ENCODE data around the gene PCCB.

The PCCB gene

GRCh38 chr3:136291302-136291701 lies 41.2 kb downstream of the PCCB start:
- TF ChIP-seq OSR1 (CRISPR knock-in tag; IDR thresholded peaks at IDR 0.05) (no peak), ISL1 (CRISPR knock-in tag; IDR thresholded peaks at IDR 0.05) (no peak), CSRNP3 (CRISPR knock-in tag; IDR thresholded peaks at IDR 0.05) (no peak), RARB (CRISPR knock-in tag; IDR thresholded peaks at IDR 0.05) (no peak)

GRCh38 chr3:136292500-136292899 lies 42.4 kb downstream of the PCCB start:
- no peak for ATAC-seq
- TF ChIP-seq OSR1 (CRISPR knock-in tag; IDR thresholded peaks at IDR 0.05) (no peak), CSRNP3 (CRISPR knock-in tag; IDR thresholded peaks at IDR 0.05) (no peak), POU6F1 (CRISPR knock-in tag; IDR thresholded peaks at IDR 0.05; ENCODE audit: borderline replicate concordance, low read depth) (no peak), ZFP30 (CRISPR knock-in tag; IDR thresholded peaks at IDR 0.05) (no peak), CREB5 (CRISPR knock-in tag; IDR thresholded peaks at IDR 0.05; ENCODE audit: low read depth) (no peak), SNAI2 (CRISPR knock-in tag; IDR thresholded peaks at IDR 0.05) (no peak), GLIS3 (CRISPR knock-in tag; IDR thresholded peaks at IDR 0.05) (no peak), BACH2 (CRISPR knock-in tag; IDR thresholded peaks at IDR 0.05; ENCODE audit: borderline replicate concordance) (no peak), TOX (CRISPR knock-in tag; IDR thresholded peaks at IDR 0.05; ENCODE audit: borderline replicate concordance) (no peak), ISL1 (CRISPR knock-in tag; IDR thresholded peaks at IDR 0.05) (no peak), TSHZ2 (CRISPR knock-in tag; IDR thresholded peaks at IDR 0.05) (no peak), RARB (CRISPR knock-in tag; IDR thresholded peaks at IDR 0.05) (no peak), ZNF8 (CRISPR knock-in tag; IDR thresholded peaks at IDR 0.05) (no peak), ZNF70 (CRISPR knock-in tag; IDR thresholded peaks at IDR 0.05) (no peak), ZFP3 (CRISPR knock-in tag; IDR thresholded peaks at IDR 0.05) (no peak), ESRRG (CRISPR knock-in tag; IDR thresholded peaks at IDR 0.05) (no peak)

More at GRCh38 chr3:136291302-136291701, 41.2 kb downstream of the PCCB start:
- ATAC-seq: no peak

GRCh38 chr3:136293279-136293678 lies 43.1 kb downstream of the PCCB start:
- no peak for TF ChIP-seq CSRNP3 (CRISPR knock-in tag; IDR thresholded peaks at IDR 0.05)
- no peak for TF ChIP-seq ZNF8 (CRISPR knock-in tag; IDR thresholded peaks at IDR 0.05)
- TF ChIP-seq POU6F1 (CRISPR knock-in tag; IDR thresholded peaks at IDR 0.05; ENCODE audit: borderline replicate concordance, low read depth): no peak
- TF ChIP-seq ZNF70 (CRISPR knock-in tag; IDR thresholded peaks at IDR 0.05): no peak
- TF ChIP-seq ZNF565 (CRISPR knock-in tag; conservative IDR thresholded peaks at IDR 0.05; ENCODE audit: low read depth): no peak
- no peak for ATAC-seq
